ENCODE results near the gene GAA. TPM values are rescaled to one million over a fixed set of nuclear protein-coding genes. Genes with fewer than 3 reads are reported as not detected.

GAA gene
- total and polyA plus RNA-seq, 4 donors = 21.3 to 58.7 (median 37.0) TPM

GRCh38 chr17:80086616-80087015, 14.8 kb upstream of the GAA start:
- no peaks in the 10 kb centered on the region for H3K36me3 ChIP-seq (ENCODE audit: control insufficient read depth in 4 of 4, insufficient read depth in 3 of 4, low read depth in 1 of 4, low read length in 3 of 4)
- 96% methylated on average over 11 of the region's 11 CpGs for WGBS
- no peaks in the 10 kb centered on the region for H3K27me3 ChIP-seq (ENCODE audit: control insufficient read depth in 4 of 4, insufficient read depth in 4 of 4, low read length in 3 of 4)
- H3K9me3 ChIP-seq (ENCODE audit: control insufficient read depth in 4 of 4, low read length in 3 of 4) = no peaks in the 10 kb centered on the region
- DNase-seq (ENCODE audit: low spot score) = no peak
- no peak overlapping the region for H3K9ac ChIP-seq (ENCODE audit: low read depth in 1 of 2, low read length in 2 of 2)
- TF ChIP-seq JUND (IDR thresholded peaks at IDR 0.05) (no peak), NR2F2 (IDR thresholded peaks at IDR 0.05) (no peak), FOXA1 (IDR thresholded peaks at IDR 0.05) (no peak), FOXA2 (IDR thresholded peaks at IDR 0.05) (no peak), GABPA (IDR thresholded peaks at IDR 0.05 in 1 of 2, conservative IDR thresholded peaks at IDR 0.05 in 1 of 2) (no peak), ATF3 (IDR thresholded peaks at IDR 0.05) (no peak), TAF1 (conservative IDR thresholded peaks at IDR 0.05) (no peak), EGR1 (IDR thresholded peaks at IDR 0.05; ENCODE audit: low read depth in 2 of 2) (no peak), REST (IDR thresholded peaks at IDR 0.05) (no peak), YY1 (IDR thresholded peaks at IDR 0.05) (no peak), RXRA (IDR thresholded peaks at IDR 0.05) (no peak), CTCF (IDR thresholded peaks at IDR 0.05; ENCODE audit: low read depth, low read length, missing input control) (no peak), HNF4A (conservative IDR thresholded peaks at IDR 0.05) (no peak), RAD21 (IDR thresholded peaks at IDR 0.05) (no peak), HNF4G (IDR thresholded peaks at IDR 0.05) (no peak), SP1 (IDR thresholded peaks at IDR 0.05) (no peak), MAX (IDR thresholded peaks at IDR 0.05) (no peak)
- no peak overlapping the region for H3K27ac ChIP-seq (ENCODE audit: low read depth in 1 of 2, low read length in 2 of 2)
- H3K4me1 ChIP-seq (ENCODE audit: control insufficient read depth in 4 of 4, insufficient read depth in 4 of 4, low read length in 3 of 4) = peaks cover 0 to 3% (median 0%) of the 10 kb centered on the region in 4 donors
- H3K4me3 ChIP-seq (ENCODE audit: low read depth in 1 of 3, low read length in 3 of 3) = no peak overlapping the region

GRCh38 chr17:80087346-80088265, 13.8 kb upstream of the GAA start:
- no peak for DNase-seq (ENCODE audit: low spot score)
- peaks cover 0 to 3% (median 0%) of the 10 kb centered on the region in 4 donors for H3K4me1 ChIP-seq (ENCODE audit: control insufficient read depth in 4 of 4, insufficient read depth in 4 of 4, low read length in 3 of 4)
- H3K9me3 ChIP-seq (ENCODE audit: control insufficient read depth in 4 of 4, low read length in 3 of 4) = no peaks in the 10 kb centered on the region
- no peaks in the 10 kb centered on the region for H3K36me3 ChIP-seq (ENCODE audit: control insufficient read depth in 4 of 4, insufficient read depth in 3 of 4, low read depth in 1 of 4, low read length in 3 of 4)
- 87% methylated on average over 34 of the region's 34 CpGs for WGBS
- H3K27me3 ChIP-seq (ENCODE audit: control insufficient read depth in 4 of 4, insufficient read depth in 4 of 4, low read length in 3 of 4) = no peaks in the 10 kb centered on the region
- H3K27ac ChIP-seq (ENCODE audit: low read depth in 1 of 2, low read length in 2 of 2) = no peak overlapping the region
- H3K4me3 ChIP-seq (ENCODE audit: low read depth in 1 of 3, low read length in 3 of 3) = no peak overlapping the region
- H3K9ac ChIP-seq (ENCODE audit: low read depth in 1 of 2, low read length in 2 of 2) = no peak overlapping the region
- TF ChIP-seq ZBTB33 (IDR thresholded peaks at IDR 0.05) = no peak
- no peak for TF ChIP-seq NR2F2 (IDR thresholded peaks at IDR 0.05)
- no peak for TF ChIP-seq REST (IDR thresholded peaks at IDR 0.05)
- no peak for TF ChIP-seq MAX (IDR thresholded peaks at IDR 0.05)
- TF ChIP-seq ATF3 (IDR thresholded peaks at IDR 0.05) = no peak
- TF ChIP-seq TAF1 (conservative IDR thresholded peaks at IDR 0.05) = no peak
- TF ChIP-seq RAD21 (IDR thresholded peaks at IDR 0.05) = no peak
- TF ChIP-seq GABPA (IDR thresholded peaks at IDR 0.05 in 1 of 2, conservative IDR thresholded peaks at IDR 0.05 in 1 of 2) = no peak
- no peak for TF ChIP-seq JUND (IDR thresholded peaks at IDR 0.05)
- no peak for TF ChIP-seq RXRA (IDR thresholded peaks at IDR 0.05)
- no peak for TF ChIP-seq HNF4A (conservative IDR thresholded peaks at IDR 0.05)
